GM23248 (cell line): ENCODE measurements around the gene MYH11.

Experiments
- EZH2 ChIP-seq: fragments of 200-600 bp; sonication (generic); IDR thresholded peaks from 2 replicates; pipeline ENCODE4 v1.6.1; 2018; ENCODE audit warnings: antibody characterized with exemption, mild to moderate bottlenecking; ENCODE audit not compliant: insufficient read depth, poor library complexity, severe bottlenecking
- EZH2phosphoT487 ChIP-seq: fragments of 200-600 bp; sonication (generic); IDR thresholded peaks from 2 replicates; pipeline ENCODE4 v1.6.1; 2018; ENCODE audit warnings: antibody characterized with exemption, moderate library complexity, mild to moderate bottlenecking, low read depth; ENCODE audit not compliant: insufficient read depth

DNA sequence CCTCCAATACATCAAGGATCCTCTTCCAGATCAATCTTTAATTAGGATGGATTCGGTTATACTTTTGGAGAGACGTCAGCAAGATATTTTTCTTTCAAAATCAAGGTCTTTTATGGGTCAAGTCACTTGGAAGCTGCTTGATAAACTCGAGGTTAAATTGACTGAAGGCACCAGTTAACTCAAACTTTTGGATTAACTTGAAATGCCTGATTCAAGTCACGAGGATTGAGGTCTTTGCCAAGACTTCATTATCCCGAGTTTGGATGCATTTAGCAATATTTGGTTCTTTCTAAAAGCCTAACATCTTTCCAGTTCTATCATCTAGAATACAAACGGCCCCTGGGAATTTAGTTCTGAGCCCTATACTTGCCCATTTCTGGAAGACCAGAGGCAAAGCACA, 82.9 kb downstream of the MYH11 start:
- TF ChIP-seq EZH2phosphoT487 = no peak
- TF ChIP-seq EZH2 = no peak
